GM12872 (cell line): ENCODE data around the gene ATM.

ENCODE experiments used
- TF ChIP-seq, protein P1 (sequence below): IDR thresholded peaks from 3 replicates; pipeline ENCODE4 v1.5.1; 2011; ENCODE audit warnings: low read depth, mild to moderate bottlenecking, low read length, moderate library complexity; ENCODE audit not compliant: insufficient read depth

ATM gene

DNA sequence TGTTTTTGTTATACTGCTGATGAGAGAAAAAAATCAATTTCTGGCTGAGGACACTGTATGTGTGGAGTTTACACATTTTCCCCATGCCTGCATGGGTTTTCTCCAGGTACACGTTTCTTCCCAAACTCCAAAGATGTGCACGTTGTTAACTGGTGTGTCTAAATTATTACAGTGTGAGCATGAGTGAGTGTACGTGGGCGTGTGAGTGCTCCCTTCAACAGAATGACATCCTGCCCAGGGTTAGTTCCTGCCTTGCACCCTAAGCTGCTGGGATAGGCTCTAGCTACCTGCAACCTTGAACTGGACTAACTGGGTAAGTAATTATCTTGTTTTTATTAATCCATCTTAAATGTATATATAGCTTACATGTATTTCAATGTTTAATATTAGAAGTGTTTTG, 5.9 kb upstream of the ATM start:
- TF ChIP-seq, protein P1, sequence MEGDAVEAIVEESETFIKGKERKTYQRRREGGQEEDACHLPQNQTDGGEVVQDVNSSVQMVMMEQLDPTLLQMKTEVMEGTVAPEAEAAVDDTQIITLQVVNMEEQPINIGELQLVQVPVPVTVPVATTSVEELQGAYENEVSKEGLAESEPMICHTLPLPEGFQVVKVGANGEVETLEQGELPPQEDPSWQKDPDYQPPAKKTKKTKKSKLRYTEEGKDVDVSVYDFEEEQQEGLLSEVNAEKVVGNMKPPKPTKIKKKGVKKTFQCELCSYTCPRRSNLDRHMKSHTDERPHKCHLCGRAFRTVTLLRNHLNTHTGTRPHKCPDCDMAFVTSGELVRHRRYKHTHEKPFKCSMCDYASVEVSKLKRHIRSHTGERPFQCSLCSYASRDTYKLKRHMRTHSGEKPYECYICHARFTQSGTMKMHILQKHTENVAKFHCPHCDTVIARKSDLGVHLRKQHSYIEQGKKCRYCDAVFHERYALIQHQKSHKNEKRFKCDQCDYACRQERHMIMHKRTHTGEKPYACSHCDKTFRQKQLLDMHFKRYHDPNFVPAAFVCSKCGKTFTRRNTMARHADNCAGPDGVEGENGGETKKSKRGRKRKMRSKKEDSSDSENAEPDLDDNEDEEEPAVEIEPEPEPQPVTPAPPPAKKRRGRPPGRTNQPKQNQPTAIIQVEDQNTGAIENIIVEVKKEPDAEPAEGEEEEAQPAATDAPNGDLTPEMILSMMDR, result no peak

DNA sequence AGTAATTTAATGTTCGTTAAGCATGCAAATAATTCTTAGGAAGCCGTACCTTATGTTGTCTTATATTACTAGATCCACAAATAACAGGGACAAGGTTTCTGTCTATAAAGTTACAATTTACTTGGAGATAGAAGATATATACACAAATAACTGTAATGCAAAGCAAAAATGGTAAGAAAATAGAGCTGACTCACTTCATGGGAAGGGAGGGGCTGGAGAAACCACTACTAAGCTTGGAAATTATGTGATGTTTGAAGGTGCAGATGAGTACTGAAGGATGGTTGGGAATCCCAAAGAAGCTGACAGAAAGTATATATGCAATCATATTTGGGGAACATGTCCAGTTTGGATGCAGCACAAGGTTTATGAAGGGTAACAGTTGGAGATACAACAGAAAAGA, 4.4 kb upstream of the ATM start:
- TF ChIP-seq, protein P1, result no peak

DNA sequence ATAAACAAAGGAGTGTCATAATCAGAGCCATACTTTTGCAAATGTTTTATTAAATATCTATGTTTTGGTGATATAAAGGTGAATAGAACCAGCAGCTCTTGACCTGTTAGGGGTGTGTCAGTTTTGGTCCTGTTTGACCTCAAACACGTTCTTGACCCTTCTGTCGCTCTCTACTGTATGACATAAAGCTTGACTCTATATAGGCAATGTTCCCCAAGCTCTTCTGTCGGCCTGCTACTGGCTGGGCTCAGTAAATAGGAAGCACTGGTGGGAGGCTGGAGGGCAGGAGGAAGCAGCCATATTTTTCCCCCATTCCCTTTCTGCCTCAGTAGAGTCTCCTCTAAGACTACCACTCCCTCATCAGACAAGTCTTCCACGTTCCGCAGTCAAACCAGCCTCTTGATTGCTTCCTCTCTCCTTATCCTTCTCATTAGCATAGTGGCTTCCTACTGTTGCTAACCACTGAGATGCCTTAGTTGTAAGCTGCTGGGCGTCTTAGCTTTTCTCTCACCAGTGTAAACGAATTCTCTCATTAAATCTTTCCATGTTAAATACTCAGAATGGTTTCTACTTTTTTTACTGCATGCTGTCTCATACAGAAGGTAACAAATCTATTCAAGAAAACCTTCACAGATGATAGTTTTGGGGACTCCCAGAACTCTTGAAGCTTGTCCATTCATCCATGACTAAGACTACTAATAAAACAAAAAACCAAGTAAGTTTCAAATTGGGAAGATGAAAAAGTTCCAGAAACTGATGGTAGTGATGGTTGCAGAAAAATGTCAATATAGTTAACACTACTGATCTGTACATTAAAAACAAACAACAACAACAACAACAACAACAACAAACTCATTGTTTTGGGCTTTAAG, 3.7 kb upstream of the ATM start:
- TF ChIP-seq, protein P1, result no peak

DNA sequence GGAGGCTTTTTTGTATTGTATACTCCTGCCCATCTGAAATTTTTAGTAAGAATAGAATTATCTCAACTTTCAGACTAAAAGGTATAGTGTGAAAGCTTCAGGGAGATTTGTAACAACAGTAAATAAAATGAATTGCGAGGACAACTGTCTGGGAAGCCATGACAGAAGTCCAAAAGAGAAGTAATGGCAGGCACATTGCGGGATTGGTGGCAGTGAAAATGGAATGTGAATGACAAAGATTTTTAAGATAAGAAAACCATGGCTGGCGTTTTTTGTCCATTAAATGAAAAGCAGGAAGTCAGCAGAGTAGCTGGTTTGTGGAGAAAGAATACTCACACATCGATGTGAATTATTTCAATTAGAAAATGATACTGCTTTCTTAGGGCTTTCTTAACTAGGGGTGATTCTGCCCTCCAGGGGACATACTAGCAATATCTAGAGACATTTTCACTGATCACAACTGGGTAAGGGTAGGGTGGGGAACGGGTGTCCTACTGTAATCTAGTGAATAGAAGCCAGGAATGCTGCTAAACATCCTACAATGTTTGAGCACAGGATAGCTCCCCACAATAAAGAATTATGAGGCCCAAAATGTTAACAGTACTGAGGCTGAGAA, 2.0 kb upstream of the ATM start:
- TF ChIP-seq, protein P1, result peak; percentile 30; the same call in 1 of the 3 replicates

DNA sequence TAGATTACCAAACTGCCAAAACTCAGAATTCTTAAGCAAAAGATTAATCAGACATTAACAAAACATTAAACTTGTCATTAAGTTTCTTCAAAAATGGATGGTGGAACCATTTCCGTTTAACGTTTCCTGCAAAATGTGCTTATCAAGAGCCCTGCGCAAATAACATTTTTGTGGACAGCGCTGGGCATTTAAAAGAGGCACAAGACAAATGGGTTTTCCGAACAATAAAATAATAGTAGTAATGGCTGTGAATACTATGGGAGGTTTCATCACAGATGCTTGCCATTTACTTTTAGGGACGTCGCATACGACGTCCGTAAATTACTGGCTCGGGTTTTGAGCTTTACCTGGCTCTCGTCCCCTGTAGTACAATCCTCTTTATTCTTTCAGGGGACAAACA, 1.5 kb upstream of the ATM start:
- TF ChIP-seq, protein P1, result no peak

DNA sequence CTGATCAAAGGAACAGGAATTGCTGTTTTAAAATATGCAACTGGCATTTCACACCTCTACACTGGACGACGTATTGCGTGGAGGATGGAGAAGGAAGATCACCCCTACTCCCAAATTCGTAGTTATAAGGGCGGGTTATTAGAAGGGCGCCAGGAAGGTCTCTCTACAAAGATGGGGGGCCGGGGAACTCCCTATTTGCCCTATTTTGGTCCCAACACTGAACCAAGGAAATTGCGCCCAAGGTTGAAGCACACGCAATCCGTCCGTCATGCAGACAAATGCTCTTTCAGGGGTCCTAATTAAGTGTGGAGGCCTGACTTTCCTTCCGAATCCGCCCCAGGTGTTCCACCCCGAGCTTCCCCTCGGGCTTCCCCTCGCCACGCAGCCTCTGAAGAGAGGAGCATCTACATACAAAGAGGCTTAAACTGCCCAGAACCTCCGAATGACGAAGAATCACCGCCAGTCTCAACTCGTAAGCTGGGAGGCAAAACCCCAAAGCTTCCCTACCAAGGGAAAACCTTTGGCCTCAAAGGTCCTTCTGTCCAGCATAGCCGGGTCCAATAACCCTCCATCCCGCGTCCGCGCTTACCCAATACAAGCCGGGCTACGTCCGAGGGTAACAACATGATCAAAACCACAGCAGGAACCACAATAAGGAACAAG, 825 bp upstream of the ATM start:
- TF ChIP-seq, protein P1, result no peak
